Measurements from ENCODE around the gene BATF2. TPM values are rescaled to one million over a fixed set of nuclear protein-coding genes. Genes with fewer than 3 reads are reported as not detected.
"Not testable (repeated sequence)": the region's sequence is repeated elsewhere in the genome, so short reads cannot be mapped to it uniquely, and the experiment has no call there.

The BATF2 gene
- total RNA-seq, 1 donor from 2014 or later, result 1.2 TPM

DNA sequence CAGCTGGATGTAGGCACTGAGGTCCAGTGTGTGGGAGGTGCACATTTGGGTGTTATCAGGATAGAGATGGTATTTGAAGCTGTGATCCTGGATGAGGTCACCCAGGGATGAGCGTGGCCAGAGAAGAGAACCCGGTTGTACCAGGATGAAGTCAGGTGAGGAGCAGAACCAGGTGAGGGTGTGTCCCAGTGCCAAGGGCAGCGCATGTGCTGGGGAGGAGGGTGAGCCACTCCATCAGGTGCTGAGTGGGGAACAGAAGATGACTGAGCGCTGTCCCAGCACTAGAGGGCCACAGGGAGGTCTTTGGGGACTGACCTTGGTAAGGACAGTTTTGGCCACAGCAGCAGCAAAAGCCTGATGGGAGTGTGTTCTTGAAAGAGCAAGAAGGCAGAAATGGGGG, 19.9 kb upstream of the BATF2 start:
- intact Hi-C loops (cut with micrococcal nuclease), result no loop called here
- ATAC-seq, result no peak
- DNase-seq, result no peak

DNA sequence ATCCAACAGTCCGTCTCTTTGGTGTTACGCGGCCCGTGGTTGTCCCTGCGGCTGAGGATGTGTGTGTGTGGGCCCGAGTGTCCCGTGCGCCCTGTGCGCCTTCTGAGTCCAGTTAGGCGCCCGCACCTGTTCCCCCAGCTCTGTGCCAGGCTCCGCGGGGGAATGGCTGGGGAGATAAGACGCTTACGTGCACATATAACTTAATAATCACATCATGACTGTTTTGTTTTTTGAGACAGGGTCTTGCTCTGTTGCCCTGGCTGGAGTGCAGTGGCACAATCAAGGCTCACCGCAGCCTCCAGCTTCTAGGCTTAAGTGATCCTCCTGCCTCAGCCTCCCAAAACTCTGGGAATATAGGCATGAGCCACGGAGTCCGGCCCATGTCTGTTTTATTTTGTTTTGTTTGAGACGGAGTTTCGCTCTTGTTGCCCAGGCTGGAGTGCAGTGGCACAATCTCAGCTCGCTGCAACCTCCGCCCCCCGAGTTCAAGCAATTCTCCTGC, 18.0 kb upstream of the BATF2 start:
- DNase-seq (no peak), ATAC-seq (no peak)
- intact Hi-C loops (cut with micrococcal nuclease), result no loop called here

DNA sequence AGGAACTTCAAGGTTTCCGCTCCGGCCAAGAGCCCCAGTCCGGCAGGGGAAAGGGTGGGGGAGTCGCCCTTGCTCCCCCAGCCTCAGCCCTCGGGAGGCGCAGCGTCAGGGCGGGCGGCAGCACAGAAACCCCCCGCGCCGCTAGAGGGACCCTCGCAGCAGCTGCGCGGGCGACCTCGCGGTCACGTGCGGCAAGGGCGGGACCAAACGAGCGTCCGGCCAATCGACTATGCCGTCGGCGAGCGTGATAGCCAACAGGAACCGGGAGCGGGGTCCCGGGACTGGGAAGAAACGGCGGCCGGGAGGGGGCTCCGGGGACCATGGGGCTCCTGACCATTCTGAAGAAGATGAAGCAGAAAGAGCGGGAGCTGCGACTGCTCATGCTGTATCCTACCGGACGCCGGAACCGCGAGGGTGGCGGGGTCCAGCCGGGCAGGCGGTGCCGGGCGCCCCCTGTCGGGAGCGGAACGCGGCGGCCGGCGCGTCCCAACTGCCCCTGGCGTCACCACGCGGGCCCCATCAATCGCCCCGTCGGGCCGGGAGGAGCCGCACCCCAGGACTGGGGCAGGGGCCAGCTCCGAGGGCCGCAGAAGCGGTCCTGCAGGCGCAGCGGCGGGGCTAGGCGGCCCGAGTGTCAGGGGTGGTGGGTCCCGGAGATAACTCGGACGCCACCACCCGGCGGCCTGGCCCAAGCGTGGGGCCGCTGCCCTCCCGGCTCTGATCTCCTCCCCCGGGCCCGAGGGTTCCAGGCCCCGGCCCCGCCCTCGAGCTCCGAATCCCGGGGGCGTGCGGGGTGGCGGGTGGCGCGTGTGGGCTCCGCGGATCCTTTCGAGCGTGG, 17.3 kb upstream of the BATF2 start, which contains the start of gene ARL2:
Gene ARL2, plus strand, starts transcription at position 273 of the 838 bp plus-strand sequence. Its CDS starts 48 bp downstream, at position 321.
- DNase-seq (peak; percentile 97), ATAC-seq (peak; percentile 96)
- intact Hi-C loops (cut with micrococcal nuclease), result no loop called here

DNA sequence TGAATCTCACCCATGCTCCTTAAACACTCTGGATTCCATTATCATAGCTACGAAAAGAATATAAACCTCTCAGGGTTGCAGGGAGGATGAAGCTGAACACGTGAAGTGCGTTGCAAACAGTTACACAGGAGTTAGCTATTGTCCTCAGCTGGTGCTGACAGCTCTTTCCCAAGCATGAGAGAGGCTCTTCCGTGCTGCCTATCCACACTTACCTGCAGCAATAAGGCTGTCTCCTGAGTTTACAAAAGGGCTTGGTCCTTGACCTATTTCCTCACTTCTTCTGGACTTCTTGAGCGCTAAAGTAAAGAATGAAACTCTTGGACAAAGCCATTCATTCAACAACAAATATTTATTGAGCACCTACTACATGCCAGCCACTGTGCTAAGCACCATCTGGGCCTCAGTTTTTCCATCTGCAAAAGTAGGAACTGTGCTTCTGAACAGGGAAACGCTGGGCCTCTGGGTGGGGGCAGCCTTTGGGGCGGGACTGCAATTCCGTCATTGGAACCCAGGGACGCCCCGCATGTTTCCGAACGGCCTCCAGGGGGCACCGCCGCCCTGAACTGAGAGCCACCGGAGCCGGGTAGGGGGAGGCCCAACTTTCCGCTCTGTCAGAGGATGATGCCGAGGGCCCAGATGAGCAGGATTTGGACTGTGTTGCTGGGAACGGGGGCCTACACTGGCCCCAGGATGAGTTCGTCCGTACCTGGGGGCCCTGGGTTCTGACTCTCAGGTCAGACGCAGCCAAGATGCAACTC, 16.5 kb upstream of the BATF2 start:
- ATAC-seq, result peak; percentile 92
- intact Hi-C loops (cut with micrococcal nuclease), result no loop called here

DNA sequence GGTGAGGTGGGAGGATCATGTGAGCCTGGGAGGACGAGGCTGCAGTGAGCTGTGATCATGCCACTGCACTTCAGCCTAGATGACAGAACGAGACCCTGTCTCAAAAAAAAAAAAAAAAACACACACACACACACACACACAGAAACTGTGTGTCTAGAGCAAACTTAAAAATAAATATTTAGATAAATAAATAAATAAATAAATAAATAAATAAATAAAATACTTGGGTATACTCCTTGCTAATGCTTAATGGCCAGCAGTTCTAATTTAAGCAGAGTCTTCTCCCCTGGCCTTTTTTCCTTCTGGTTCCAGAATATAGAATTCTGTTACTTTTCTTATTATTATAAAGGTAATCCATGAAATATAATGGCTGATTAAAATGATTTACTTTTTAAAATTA, 12.1 kb upstream of the BATF2 start:
- ATAC-seq, result no peak
- no peak for DNase-seq
- intact Hi-C loops (cut with micrococcal nuclease), result no loop called here

More for the DNA sequence above, 16.5 kb upstream of the BATF2 start:
- peak; percentile 94 for DNase-seq

DNA sequence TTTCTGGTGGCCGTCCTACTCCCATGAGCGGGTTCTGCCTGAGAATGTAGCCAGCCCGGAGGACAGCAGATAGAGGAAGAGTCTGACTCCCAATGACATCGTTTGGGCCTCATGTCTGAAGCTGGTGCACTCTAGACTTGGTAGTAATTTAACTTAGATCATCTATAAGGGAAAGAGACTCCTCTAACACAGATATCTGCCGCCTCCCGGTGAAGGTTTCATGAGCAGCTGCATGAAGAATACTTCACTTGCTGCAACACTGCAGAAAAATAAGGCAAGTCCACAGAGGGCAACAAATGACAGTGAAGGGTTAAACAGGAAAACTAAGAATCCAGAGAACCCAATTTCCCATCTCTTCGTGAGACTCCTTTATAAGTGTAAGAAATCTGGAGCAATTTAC, 11.2 kb upstream of the BATF2 start:
- ATAC-seq (no peak), DNase-seq (no peak)
- intact Hi-C loops (cut with micrococcal nuclease), result no loop called here

DNA sequence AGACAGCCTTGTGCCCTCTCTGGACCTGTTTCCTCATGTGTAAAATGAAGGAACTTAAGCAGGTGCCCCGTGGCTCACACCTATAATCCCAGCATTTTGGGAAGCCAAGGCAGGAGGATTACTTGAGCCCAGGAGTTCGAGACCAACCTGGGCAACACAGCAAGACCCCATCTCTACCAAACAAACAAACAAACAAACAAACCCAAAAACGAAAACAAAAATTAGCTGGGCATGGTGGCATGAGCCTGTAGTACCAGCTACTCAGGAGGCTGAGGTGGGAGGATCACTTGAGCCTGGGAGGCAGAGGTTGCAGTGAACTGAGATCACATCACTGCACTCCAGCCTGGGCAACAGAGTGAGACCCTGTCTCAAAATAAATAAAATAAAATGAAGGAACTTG, 7.2 kb upstream of the BATF2 start:
- ATAC-seq; intact Hi-C loops (cut with micrococcal nuclease); DNase-seq: not testable (repeated sequence)

DNA sequence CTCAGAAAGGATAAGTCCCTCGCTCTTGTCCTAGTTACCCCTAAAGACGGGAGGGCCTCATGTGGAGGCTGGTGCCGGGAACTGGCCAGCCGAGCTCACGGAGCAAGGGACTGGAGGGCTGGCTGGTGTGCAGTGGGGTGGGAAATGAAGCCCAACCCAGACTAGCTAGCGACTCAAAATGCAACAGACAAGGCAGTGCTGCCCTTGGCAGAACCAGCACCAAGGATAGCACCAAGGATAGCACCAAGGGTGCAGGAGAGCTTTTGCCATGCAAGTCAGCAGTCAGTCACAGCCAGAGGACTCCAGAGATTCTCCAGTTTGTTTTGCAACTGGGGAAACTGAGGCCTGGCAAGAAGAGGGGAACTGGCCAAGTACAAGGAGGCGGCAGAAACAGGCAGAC, 6.5 kb upstream of the BATF2 start:
- intact Hi-C loops (cut with micrococcal nuclease), result no loop called here
- ATAC-seq (no peak), DNase-seq (no peak)

DNA sequence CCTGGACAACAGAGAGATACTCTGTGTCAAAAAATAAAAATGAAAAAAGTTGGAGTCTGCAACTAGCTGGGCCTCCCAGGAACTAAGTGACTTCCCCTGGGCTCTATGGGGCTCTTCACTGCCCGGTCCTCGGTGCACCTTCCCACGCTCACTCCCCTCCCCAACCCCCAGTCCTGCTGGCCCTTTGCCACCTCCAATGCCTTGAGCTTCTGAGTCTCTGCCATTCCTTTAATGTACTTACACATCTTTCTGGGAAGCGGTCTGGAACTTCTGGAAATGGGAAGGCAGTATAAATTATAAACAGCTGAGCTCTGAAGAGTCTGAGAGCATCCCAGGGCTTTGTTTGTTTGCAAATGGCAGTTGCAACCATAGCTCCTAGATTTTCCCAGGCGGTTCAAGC, 5.9 kb upstream of the BATF2 start:
- no peak for ATAC-seq
- intact Hi-C loops (cut with micrococcal nuclease), result no loop called here

DNA sequence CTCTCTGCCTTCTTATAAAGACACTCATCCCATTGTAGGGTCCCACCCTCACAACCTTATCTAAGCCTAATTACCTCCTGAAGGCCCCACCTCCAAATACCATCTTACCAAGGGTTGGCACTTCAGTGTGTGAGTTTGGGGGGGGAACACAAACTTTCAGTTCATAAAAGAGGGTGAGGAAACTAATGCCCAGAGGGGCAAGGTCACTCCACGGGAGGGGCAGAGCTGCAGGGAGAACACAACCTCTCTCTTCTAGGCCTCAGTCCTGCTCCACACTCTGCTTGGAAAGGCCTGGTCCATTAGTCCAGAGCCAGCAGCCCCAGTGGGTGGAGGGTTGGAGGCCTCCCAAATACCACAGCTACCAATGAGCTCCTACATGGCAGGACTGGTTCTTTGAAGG, 2.7 kb upstream of the BATF2 start:
- ATAC-seq, result no peak
- intact Hi-C loops (cut with micrococcal nuclease), result no loop called here

More for the DNA sequence above, 5.9 kb upstream of the BATF2 start:
- no peak for DNase-seq

DNA sequence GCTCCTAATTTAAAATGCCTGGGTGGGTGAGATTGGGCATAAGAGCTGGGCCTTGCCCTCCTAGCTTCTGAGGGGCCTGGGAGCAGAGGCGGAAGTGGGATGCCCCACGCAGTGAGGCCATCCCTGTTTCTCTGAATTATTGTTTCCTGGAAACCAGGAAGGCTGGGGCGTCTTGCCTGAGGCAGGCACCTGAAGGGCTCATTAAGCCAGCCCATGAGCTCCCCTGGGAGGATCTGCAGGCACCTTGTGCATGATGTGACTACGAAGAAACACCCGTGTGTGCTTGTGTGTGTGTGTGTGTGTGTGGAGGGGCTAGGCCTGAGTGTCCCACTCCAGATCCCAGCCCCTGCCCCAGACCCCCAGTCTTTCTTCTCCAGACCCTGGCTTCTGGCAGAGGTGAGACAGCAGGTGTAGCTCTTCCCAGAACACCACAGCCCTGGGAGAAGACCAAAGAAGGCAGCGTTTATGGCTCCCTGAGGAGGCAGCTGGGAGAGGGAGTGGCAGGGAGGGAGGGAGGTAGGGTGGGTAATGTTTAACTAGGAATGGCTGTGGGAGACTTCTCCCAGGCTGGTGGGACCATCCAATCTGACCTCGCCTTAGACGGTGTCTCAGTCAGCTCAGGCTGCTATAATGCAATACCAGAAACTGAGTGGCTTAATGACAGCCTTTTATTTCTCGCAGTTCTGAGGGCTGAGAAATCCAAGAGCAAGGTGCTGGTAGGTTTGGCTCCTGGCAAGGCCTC, 2.1 kb upstream of the BATF2 start:
- intact Hi-C loops (cut with micrococcal nuclease), result no loop called here
- DNase-seq, result no peak
- no peak for ATAC-seq

More for the DNA sequence above, 2.7 kb upstream of the BATF2 start:
- DNase-seq, result no peak

DNA sequence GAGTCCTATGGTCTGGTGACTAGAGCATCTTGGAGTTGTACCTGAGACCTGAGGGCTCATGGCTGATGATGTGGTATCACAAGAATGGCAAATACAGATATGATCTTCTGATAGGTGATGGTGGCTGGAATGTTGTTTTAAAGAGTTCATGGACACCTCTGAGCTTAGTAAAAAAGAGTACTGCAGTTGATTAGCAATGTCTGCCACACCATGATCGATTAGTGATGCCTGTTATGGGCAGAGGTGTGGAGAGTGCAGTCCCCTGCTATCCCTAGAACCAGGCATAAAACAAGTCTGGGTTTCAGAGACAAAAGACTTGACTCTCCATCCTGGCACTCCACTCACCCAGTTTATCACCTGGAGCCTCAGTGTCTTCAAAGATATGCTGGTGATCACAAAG, 1.4 kb upstream of the BATF2 start:
- intact Hi-C loops (cut with micrococcal nuclease), result no loop called here
- DNase-seq (no peak), ATAC-seq (no peak)

DNA sequence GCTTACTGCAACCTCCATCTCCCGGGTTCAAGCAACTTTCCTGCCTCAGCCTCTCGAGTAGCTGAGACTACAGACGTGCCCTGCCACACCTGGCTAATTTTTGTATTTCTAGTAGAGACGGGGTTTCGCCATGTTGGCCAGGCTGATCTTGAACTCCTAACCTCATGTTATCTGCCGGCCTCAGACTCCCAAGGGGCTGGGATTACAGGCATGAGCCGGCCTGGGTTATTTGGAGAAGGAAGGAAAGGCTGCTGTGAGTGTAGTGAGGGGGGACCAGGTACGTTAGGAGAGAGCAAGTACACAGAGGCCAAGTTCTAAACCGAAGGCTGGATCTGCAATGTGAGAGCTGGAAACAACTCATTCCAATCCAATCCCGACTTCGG, 453 bp downstream of the BATF2 start:
- ATAC-seq, result peak; percentile 28
- DNase-seq, result no peak
- intact Hi-C loops (cut with micrococcal nuclease), result no loop called here

DNA sequence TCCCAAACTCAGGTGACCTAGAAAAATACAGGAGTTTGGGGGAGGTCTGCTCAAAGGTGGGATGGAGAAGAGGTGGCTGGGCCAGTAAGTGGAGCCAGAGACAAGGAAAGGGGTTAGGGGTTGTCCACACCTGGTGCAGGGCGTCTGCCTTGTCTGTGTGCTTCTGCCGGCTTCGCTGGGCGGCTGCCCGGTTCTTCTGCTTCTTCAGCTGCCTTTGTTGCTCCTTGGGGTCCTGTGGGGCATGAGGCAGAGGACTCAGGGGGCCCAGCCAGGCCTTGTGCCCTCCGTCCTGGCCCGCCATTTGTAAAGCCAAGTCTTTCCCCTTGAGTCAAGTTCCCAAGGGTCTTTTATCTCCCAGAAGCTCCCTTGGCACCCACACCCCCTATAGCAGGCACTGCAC, 2.5 kb downstream of the BATF2 start:
- intact Hi-C loops (cut with micrococcal nuclease), result no loop called here
- ATAC-seq (no peak), DNase-seq (no peak)

DNA sequence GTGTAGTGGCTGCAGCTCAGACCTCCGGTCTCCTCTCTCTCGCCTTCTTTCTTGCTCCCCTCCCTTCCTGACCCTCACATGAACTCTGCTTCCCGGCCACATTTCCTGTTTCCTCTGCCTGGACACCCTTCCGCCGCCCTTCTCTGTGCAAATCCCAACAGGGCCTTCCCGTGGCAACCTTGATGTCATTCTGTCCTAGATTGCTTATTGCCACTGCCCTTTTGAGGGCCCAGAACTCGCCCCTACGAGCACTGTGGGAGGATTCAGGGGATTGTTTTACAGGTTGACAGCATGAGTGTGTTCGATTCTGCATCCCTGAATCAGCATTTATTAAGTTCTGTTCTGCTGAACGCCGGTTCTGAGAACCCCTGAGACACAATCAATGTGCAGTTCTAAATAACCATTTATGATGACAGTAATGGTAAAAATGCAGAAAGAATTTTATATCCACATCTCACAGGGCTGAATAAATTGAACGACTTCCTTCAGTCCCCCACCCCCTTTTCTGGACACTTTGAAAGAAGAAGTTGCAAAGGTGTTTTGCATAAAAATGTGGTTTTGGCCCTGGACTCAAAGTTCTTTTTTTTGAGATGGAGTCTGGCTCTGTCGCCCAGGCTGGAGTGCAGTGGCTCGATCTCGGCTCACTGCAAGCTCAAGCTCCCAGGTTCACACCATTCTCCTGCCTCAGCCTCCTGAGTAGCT, 6.4 kb downstream of the BATF2 start:
- ATAC-seq, result peak; percentile 88
- intact Hi-C loops (cut with micrococcal nuclease), result no loop called here

DNA sequence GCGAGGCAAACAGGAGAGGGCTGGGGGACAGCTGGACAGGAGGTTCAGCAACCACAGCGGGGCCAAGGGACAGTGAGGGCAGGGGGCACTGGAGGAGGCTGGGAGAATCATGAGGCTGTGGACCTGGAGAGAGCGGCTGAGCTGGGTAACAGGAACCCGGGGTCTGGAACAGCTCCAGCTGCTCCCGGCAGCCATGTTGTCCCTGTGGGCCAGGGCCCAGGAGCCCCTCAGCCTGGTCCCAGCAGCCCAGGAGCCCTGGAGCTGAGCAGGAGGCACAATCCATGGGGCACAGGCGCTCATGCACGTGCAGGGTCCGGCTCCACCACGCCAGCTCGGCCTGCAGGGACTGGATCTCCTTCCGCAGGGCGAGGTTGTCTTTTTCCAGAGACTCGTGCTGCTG, 7.4 kb downstream of the BATF2 start:
- intact Hi-C loops (cut with micrococcal nuclease), result no loop called here
- ATAC-seq (peak; percentile 36), DNase-seq (peak; percentile 49)

More for the DNA sequence above, 6.4 kb downstream of the BATF2 start:
- DNase-seq, result peak; percentile 58

DNA sequence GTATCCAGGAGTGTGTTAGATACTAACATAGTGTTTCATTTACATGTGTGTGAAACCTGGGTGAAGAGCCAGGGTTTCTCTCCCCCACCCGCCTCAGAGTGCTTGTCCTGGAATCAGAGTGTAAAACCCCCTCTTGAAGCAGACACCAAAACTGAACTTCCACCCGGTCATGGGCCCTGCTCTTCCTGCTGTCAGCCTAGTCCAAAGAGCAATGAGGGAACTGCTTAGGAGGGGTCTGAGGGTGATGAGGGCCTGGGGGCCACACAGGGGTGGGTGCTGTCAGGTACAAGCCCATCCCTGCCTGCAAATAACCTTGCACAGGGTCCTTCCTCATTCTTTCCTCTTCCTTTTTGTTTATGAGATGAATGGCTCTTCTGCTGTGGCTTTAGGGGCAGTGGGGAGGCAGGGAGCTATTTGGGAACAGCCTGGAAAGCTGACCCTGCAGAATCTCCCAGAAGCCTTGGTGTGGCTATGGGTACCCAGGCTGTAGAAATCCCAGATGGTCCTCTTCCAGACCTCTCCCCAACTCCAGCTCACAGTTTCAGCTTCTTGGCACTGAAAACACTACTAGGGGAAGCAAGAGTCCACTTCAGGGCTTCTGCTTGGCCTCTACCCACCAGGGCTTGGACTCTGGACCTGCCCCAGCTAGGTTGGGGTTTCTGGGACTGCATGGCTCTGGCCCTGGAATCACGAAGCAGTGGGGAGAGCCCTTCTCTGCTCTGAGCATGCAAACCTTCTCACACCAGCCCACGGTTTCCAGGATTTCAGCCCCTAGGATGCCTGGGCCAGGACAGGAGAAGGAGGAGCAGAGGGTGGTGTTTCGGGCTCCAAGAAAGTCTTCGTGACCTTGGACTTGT, 8.5 kb downstream of the BATF2 start:
- ATAC-seq, result no peak
- intact Hi-C loops (cut with micrococcal nuclease), result no loop called here
- DNase-seq, result no peak

DNA sequence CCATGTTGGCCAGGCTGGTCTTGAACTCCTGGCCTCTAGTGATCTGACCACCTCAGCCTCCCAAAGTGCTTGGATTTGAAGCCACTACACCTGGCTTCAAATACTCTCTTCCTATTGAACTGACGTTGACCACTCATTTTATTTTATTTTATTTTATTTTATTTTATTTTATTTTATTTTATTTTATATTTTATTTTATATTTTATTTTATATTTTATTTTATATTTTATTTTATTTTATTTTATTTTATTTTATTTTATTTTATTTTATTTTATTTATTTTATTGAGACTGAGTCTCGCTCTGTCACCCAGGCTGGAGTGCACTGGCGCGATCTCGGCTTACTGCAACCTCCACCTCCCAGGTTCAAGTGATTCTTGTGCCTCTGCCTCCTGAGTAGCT, 13.4 kb downstream of the BATF2 start:
- DNase-seq; intact Hi-C loops (cut with micrococcal nuclease); ATAC-seq: not testable (repeated sequence)

All from left ventricle myocardium superior (tissue), 1 donor.